ENCODE measurements around the gene GRIA4. TPM values are rescaled to one million over a fixed set of nuclear protein-coding genes. Genes with fewer than 3 reads are reported as not detected.

Gene GRIA4
- total RNA-seq, 6 donors from 2014 or later, result not detected

GRCh38 chr11:105738251-105738650 lies 128.4 kb downstream of the GRIA4 start:
- TF ChIP-seq CTCF (IDR thresholded peaks at IDR 0.05) (no peak), POLR2A (IDR thresholded peaks at IDR 0.05) (no peak), EP300 (IDR thresholded peaks at IDR 0.05) (no peak), POLR2AphosphoS5 (IDR thresholded peaks at IDR 0.05) (no peak)
- WGBS, 2 donors, result 75 to 96% methylated on average over 1 of the region's 1 CpG
- H3K27me3 ChIP-seq, result no peaks in the 10 kb centered on the region
- no peak overlapping the region for H3K27ac ChIP-seq
- no peaks in the 10 kb centered on the region for H3K9me3 ChIP-seq
- ATAC-seq (ENCODE audit: low FRiP score in 2 of 2) (no peak), DNase-seq (no peak)
- H3K4me3 ChIP-seq, result no peak overlapping the region
- H3K36me3 ChIP-seq, result no peaks in the 10 kb centered on the region
- H3K4me1 ChIP-seq, result no peaks in the 10 kb centered on the region

DNA sequence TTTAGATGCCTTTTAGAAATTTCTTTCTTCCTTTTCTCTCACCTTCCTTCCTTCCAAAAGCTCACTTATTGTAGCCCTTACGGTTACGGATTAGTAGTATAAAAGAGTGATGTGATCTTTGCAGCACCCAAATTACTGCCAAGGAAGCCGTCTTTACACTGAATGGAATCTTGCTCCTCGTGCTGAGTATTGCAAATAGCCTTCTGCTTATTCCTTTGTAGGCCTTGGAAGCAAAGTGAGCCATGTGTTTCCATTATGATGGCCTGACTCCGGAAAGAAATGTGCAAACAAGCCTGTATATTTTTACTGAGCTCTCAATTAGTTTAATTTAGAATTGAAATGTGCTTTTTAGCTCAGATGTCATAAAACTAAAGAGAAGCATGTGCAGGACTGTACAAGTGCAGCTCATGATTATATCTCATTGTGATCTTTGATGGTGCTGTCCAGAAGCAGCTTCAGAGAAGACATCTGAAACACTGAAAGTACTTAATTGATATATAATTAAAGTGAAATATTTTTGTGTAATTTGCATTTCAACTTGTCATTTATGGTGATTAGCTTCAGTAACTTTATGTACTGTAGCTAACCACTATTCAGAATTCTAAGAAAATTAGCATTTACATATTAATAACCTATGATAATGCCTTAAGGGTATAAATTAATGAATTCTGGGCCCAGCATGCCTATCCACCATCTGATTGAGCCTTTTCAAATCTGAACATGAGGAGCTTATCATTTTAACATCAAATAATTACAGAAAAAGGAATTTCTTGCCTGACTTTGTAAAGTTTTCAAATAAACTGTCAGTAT lies 129.3 kb downstream of the GRIA4 start:
- H3K36me3 ChIP-seq, result no peaks in the 10 kb centered on the region
- no peak overlapping the region for H3K27ac ChIP-seq
- no peaks in the 10 kb centered on the region for H3K27me3 ChIP-seq
- DNase-seq, result no peak
- no peak for TF ChIP-seq CTCF (IDR thresholded peaks at IDR 0.05)
- no peak for TF ChIP-seq EP300 (IDR thresholded peaks at IDR 0.05)
- TF ChIP-seq POLR2AphosphoS5 (IDR thresholded peaks at IDR 0.05), result no peak
- TF ChIP-seq POLR2A (IDR thresholded peaks at IDR 0.05), result no peak
- 72 to 74% methylated on average over 5 of the region's 5 CpGs for WGBS, 2 donors
- H3K4me3 ChIP-seq, result no peak overlapping the region
- H3K4me1 ChIP-seq, result no peaks in the 10 kb centered on the region
- H3K9me3 ChIP-seq, result no peaks in the 10 kb centered on the region
- no peak for ATAC-seq (ENCODE audit: low FRiP score in 2 of 2)

DNA sequence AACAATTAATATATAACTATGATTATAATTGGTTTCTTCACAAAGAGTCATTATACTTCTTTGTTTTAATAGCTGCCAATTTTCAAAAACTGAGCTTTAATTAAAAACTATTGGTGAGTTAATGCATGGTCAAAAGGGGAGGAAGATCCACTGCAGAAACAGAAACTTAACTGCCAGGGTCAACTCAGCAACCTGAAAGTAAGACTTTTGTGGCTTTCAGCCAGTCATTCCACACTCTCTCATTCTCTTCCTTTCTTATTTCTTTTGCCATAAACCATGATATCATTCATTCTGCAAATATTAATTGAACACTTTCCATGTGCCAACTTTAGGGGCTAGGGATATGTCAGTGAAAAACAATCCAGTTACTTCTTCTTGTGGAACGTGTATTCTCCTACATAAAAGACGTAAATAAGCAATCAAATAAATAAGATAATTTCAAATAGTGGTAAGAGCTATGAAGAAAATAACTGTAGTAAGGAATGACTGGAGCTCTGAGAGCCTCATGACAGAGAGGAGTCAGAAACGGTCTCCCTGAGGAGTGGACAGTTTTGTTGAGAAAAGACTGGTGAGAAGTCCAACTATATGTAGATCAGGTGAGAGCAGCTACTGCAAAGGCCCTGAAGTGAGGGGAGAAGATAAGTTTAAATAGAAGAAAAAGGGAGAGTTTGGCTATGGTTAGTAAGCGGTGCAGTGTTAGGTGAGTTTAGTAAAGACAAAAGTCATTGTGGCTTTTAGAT lies 130.5 kb downstream of the GRIA4 start:
- TF ChIP-seq POLR2AphosphoS5 (IDR thresholded peaks at IDR 0.05) (no peak), POLR2A (IDR thresholded peaks at IDR 0.05) (no peak), EP300 (IDR thresholded peaks at IDR 0.05) (no peak), CTCF (IDR thresholded peaks at IDR 0.05) (no peak)
- no peak overlapping the region for H3K4me3 ChIP-seq
- H3K27ac ChIP-seq, result no peak overlapping the region
- H3K27me3 ChIP-seq, result no peaks in the 10 kb centered on the region
- no peaks in the 10 kb centered on the region for H3K4me1 ChIP-seq
- 91% methylated on average over 4 of the region's 4 CpGs for WGBS, 2 donors
- ATAC-seq (ENCODE audit: low FRiP score in 2 of 2), result no peak
- no peaks in the 10 kb centered on the region for H3K9me3 ChIP-seq
- no peak for DNase-seq
- no peaks in the 10 kb centered on the region for H3K36me3 ChIP-seq

DNA sequence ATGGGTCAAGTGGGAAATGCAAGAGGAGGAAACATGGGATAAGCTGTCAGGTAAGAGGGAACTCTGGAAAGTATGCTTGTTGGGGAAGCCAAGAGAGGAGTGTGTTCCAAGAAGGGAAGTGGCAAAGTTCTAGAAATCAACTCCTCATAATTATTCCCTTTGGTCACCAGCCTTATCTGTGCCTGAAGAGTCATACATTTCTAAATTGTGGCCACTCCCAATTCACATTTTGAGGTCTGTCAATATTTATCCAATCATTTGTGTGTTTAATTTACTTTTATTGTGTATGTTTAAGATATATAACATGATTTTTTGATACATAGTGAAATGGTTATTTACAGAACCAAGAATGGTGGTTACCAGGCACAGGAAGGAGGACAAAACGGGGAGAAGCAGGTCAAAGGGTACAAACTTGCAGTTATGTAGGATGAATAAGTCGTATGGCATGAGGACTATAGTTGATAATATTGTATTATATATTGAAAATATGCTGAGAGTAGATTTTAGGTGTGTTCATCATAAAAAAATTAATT lies 131.7 kb downstream of the GRIA4 start:
- Histone ChIP-seq H3K9me3 (no peaks in the 10 kb centered on the region), H3K4me3 (no peak overlapping the region), H3K27me3 (no peaks in the 10 kb centered on the region), H3K36me3 (no peaks in the 10 kb centered on the region), H3K27ac (no peak overlapping the region), H3K4me1 (no peaks in the 10 kb centered on the region)
- no peak for TF ChIP-seq POLR2A (IDR thresholded peaks at IDR 0.05)
- TF ChIP-seq CTCF (IDR thresholded peaks at IDR 0.05), result no peak
- no peak for TF ChIP-seq EP300 (IDR thresholded peaks at IDR 0.05)
- TF ChIP-seq POLR2AphosphoS5 (IDR thresholded peaks at IDR 0.05), result no peak
- DNase-seq (no peak), ATAC-seq (ENCODE audit: low FRiP score in 2 of 2) (no peak)
- 60 to 66% methylated on average over 2 of the region's 2 CpGs for WGBS, 2 donors

Data from upper lobe of left lung (tissue), 6 donors.